Mucosa of stomach (tissue), 1 donor: ENCODE measurements around the gene SLC6A11.

Source experiments
- H3K27me3 ChIP-seq: one replicate; pipeline ENCODE4 v1.7.0; 2013; ENCODE audit warnings: mild to moderate bottlenecking, low read length; ENCODE audit not compliant: control insufficient read depth, insufficient read depth
- H3K36me3 ChIP-seq: one replicate; pipeline ENCODE4 v1.7.0; 2013; ENCODE audit warnings: low read length; ENCODE audit not compliant: control insufficient read depth, insufficient read depth
- H3K4me1 ChIP-seq: one replicate; pipeline ENCODE4 v1.7.0; 2013; ENCODE audit warnings: mild to moderate bottlenecking, low read length; ENCODE audit not compliant: control insufficient read depth, insufficient read depth
- H3K4me3 ChIP-seq: one replicate; pipeline ENCODE4 v1.7.0; 2013; ENCODE audit warnings: low read length
- H3K9ac ChIP-seq: one replicate; pipeline ENCODE4 v1.7.0; 2013; ENCODE audit warnings: mild to moderate bottlenecking, low read length, moderate library complexity
- H3K9me3 ChIP-seq: one replicate; pipeline ENCODE4 v1.7.0; 2013; ENCODE audit warnings: mild to moderate bottlenecking, low read length, moderate library complexity; ENCODE audit not compliant: control insufficient read depth
- donor health status: Pancreatic carcinoma.

The SLC6A11 gene

DNA sequence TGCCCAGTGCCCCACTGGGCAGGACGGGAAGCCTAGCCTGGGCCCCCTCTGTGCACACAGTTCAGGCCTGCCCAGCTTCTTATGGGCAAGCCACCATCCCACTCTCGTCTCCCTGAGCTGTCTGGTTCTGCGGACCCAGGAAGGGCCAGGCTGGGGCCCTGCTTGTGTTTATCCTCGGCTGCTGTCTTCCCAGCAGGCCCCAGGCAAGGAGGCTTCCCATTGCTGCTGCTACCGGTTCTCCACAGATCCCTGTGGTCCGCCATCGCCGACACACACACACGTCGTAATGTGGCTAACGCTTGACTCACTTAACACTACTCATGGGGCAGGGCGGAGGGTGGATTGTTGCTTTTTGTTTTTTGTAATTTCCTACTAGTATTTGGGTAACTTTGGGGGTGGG lies 124.1 kb downstream of the SLC6A11 start:
- no peak overlapping the region for H3K9ac ChIP-seq
- H3K36me3 ChIP-seq = no peaks in the 10 kb centered on the region
- H3K9me3 ChIP-seq = no peaks in the 10 kb centered on the region
- no peaks in the 10 kb centered on the region for H3K4me1 ChIP-seq
- no peaks in the 10 kb centered on the region for H3K27me3 ChIP-seq
- no peak overlapping the region for H3K4me3 ChIP-seq

DNA sequence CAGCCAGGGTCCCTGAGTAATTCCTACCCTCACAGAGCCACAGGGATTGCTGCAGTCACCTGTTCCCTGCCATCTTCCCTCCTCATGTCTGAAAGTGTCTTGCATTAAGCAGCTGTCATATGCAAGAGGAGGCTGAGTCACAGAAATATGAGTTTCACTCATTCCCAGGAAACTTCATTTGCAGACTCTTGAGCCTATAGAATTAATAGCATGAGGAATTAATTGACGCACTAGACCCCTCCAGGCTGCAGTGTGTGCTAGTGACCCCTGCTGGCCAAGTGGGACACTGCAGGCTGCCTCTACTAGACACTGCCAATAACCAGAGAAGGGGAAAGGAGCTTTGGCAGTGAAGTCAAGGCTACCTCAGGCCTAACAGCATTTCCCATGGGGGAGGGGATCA lies 125.9 kb downstream of the SLC6A11 start:
- Histone ChIP-seq H3K4me1 (no peaks in the 10 kb centered on the region), H3K9ac (no peak overlapping the region)

GRCh38 chr3:10942690-10943205 lies 126.7 kb downstream of the SLC6A11 start:
- Histone ChIP-seq H3K9me3 (no peaks in the 10 kb centered on the region), H3K36me3 (no peaks in the 10 kb centered on the region), H3K9ac (no peak overlapping the region), H3K27me3 (no peaks in the 10 kb centered on the region), H3K4me1 (no peaks in the 10 kb centered on the region), H3K4me3 (no peak overlapping the region)

More for the DNA sequence above, 125.9 kb downstream of the SLC6A11 start:
- H3K27me3 ChIP-seq = no peaks in the 10 kb centered on the region
- no peaks in the 10 kb centered on the region for H3K36me3 ChIP-seq
- H3K4me3 ChIP-seq = no peak overlapping the region
- no peaks in the 10 kb centered on the region for H3K9me3 ChIP-seq

DNA sequence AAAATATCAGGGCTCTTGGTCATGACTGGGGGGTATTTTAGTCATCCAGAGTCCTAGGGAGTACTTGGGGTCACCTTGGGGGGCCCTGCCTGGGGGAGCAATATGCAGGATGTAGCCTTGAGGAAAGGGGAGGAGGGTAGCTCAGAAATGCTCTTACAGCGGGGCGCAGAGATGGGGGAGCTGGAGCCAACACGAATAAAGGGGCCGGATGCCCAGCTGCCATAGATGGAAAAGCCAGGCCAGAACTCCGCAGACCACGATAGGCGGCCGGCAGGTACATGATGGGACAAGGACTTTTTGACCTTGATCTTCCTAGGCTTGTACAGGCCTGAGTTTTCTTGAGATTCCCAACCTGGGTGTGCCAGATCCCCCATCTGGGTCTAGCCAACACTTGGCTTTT lies 128.8 kb downstream of the SLC6A11 start:
- H3K9me3 ChIP-seq = no peaks in the 10 kb centered on the region
- no peaks in the 10 kb centered on the region for H3K4me1 ChIP-seq
- H3K4me3 ChIP-seq = no peak overlapping the region
- H3K9ac ChIP-seq = no peak overlapping the region
- H3K27me3 ChIP-seq = peaks cover 4% of the 10 kb centered on the region
- no peaks in the 10 kb centered on the region for H3K36me3 ChIP-seq

DNA sequence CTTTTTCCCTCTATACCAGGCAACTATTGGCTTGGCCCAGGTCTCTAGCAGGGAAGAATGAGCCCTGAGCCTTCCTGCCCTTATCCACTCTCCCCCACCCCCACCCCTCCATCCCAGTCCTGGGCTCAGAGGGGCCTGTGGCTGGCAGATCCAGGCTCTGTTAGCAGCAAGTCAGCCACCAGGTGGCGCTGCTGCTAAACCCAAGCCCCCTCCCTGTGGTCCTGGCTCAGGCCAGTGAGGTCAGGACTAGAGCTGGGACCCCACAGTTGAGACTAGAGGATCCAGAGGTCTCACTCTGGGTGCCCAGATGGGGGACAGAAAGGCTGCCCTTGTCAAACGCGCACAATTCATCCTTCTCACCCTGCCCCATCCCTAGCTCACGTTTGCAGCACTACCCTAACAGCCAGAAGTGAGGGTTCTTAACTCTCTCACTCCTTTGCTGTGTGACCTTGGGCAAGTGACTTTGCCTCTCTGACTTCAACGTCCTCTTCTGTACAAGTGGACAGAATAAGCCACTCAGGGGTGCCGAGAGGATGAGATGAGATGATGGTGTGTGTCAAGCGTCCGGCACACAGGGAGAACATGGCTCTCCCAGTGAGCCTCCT lies 129.8 kb downstream of the SLC6A11 start:
- no peak overlapping the region for H3K9ac ChIP-seq
- no peaks in the 10 kb centered on the region for H3K9me3 ChIP-seq

DNA sequence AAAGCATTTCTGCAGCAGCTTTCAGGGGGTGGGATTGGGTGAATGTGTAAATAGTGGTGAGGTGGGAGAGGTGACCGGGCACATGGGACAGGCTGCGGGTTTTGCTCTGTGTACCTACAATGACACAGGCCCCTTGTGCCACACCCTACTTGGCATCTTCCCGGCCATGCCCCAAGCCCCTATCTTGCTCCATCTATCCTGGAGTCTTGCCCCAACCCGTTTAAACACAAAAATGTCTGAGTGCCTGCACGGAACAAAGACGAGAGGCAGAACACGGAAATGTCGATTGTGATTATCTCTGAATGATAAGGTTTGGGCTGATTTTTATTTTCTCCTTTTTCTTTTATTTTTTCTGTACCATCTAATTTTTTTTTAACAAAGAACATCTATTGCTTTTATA lies 130.5 kb downstream of the SLC6A11 start:
- Histone ChIP-seq H3K9ac (no peak overlapping the region), H3K27me3 (peaks cover 4% of the 10 kb centered on the region), H3K36me3 (no peaks in the 10 kb centered on the region), H3K9me3 (no peaks in the 10 kb centered on the region), H3K4me3 (no peak overlapping the region), H3K4me1 (no peaks in the 10 kb centered on the region)

More for the DNA sequence above, 129.8 kb downstream of the SLC6A11 start:
- Histone ChIP-seq H3K4me3 (no peak overlapping the region), H3K4me1 (no peaks in the 10 kb centered on the region), H3K27me3 (peaks cover 4% of the 10 kb centered on the region), H3K36me3 (no peaks in the 10 kb centered on the region)

GRCh38 chr3:10948326-10948725 lies 132.3 kb downstream of the SLC6A11 start:
- Histone ChIP-seq H3K9ac (no peak overlapping the region), H3K4me3 (no peak overlapping the region), H3K27me3 (peaks cover 8% of the 10 kb centered on the region), H3K36me3 (no peaks in the 10 kb centered on the region), H3K9me3 (no peaks in the 10 kb centered on the region), H3K4me1 (no peaks in the 10 kb centered on the region)

DNA sequence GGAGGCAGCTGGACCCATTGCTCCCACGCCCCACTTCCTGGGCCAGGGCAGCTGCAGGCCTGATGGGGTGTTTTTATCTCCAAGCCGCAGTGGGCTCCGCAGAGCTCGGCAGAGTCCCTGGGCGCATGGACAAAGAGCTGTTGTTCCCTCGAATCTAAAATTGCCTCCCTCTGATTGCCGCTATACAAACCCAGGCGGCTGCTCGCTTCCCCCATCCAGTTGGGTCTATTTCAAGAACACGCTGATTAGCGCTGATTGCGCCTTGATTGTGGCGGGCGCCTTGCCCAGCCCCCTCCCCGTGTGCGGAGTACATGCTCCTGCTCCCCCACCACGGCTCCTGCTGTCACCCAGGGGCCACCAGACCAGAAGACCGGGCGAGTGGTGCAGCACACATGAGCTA lies 133.2 kb downstream of the SLC6A11 start:
- Histone ChIP-seq H3K4me1 (no peaks in the 10 kb centered on the region), H3K9me3 (no peaks in the 10 kb centered on the region), H3K9ac (no peak overlapping the region), H3K4me3 (no peak overlapping the region), H3K36me3 (no peaks in the 10 kb centered on the region), H3K27me3 (peaks cover 8% of the 10 kb centered on the region)

DNA sequence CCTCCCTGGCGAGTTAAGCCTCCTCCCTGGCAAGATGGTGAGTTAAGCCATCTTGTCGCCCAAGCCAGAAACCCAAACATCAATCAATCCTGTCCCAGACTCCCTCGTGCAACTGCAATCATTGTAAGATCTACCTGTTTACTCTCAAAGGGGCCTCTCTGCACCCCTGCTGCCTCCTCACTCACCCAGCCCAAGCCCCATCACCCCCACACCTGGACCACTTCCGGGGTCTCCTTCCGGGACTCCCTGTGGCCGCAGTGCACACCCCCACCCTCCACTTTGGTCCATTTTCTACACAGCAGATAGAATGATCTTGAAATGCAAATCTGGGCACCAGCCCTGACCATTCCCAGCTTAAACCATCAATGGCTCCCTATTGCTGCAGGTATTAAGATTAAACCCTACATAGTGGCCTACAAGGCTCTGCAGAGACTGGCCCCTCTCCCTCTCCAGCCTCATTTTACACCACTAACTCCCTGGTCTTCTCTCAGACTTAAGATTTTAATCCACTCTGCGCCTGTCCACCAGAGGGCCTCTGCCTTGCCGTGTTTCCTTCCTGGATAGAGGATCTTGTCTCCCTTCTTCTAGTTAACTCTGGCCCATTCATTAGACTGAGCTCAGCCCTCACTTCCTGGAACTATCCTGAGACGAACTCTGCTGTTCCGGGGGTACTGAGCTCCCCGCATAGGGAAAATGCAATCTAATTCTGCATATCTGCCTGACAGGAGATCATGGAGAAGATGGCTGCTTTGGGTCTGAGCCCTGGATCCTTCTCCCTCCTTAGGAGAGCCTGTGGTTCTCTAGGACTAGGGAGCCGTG lies 134.7 kb downstream of the SLC6A11 start:
- H3K4me1 ChIP-seq = no peaks in the 10 kb centered on the region
- no peaks in the 10 kb centered on the region for H3K36me3 ChIP-seq
- H3K9ac ChIP-seq = no peak overlapping the region
- H3K27me3 ChIP-seq = peaks cover 8% of the 10 kb centered on the region
- no peaks in the 10 kb centered on the region for H3K9me3 ChIP-seq
- H3K4me3 ChIP-seq = no peak overlapping the region

DNA sequence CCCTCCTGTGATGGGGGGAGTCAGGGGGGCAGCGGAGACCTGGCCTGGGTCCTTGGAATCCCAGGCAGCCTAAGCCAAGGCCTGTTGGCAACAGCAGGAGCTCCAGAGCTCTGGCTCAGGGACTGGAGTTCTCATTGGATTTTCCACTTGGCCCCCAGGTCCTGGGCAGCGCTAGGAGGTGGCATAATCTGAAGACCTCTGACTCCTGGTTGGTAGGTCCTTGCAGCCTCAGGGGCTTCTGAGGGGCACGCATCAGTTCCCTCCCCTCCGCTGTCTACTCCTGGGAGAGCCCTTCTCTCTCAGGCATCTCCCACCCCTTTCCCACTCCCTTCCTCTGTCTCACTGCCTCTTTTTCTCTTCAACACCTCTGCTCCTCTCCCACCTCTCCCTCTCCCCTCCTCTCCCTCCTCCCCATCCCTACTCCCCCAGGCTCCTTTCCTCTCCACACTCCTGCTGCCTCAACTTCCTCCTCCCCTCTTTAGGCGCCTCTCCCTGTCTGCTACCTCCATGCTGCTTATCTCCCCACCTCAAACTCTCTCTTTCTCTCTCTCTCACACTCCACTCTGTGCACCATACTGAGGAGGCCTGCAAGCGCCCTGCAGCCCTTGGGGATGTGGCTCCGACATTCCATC lies 135.4 kb downstream of the SLC6A11 start:
- H3K9me3 ChIP-seq = no peaks in the 10 kb centered on the region
- no peaks in the 10 kb centered on the region for H3K36me3 ChIP-seq
- no peaks in the 10 kb centered on the region for H3K4me1 ChIP-seq
- no peak overlapping the region for H3K4me3 ChIP-seq
- H3K27me3 ChIP-seq = peaks cover 8% of the 10 kb centered on the region
- H3K9ac ChIP-seq = no peak overlapping the region

GRCh38 chr3:10952525-10952924 lies 136.5 kb downstream of the SLC6A11 start:
- no peaks in the 10 kb centered on the region for H3K4me1 ChIP-seq
- no peaks in the 10 kb centered on the region for H3K36me3 ChIP-seq
- no peak overlapping the region for H3K9ac ChIP-seq
- no peak overlapping the region for H3K4me3 ChIP-seq
- no peaks in the 10 kb centered on the region for H3K9me3 ChIP-seq
- peaks cover 8% of the 10 kb centered on the region for H3K27me3 ChIP-seq

DNA sequence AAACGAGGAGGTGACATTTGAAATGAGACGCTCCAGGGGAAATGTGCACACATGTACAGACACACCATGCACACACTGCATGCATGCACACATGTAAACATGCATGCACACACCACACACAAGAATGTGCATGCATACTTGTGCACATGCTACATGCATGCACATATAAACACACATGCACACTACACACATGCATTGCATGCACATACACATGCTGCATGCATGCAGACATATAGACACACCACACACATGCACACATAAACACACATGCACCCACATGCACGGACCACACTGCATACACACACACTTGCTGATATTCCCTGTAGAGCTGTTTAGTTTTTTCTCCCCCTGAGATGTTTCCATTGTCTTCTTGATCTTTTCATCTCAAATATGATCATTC lies 138.7 kb downstream of the SLC6A11 start:
- Histone ChIP-seq H3K9ac (no peak overlapping the region), H3K9me3 (no peaks in the 10 kb centered on the region), H3K4me3 (no peak overlapping the region), H3K27me3 (peaks cover 4% of the 10 kb centered on the region), H3K36me3 (no peaks in the 10 kb centered on the region), H3K4me1 (peaks cover 6% of the 10 kb centered on the region)
